Caki2 (cell line): ENCODE data around the gene CRADD. TPM values are rescaled to one million over a fixed set of nuclear protein-coding genes. Genes with fewer than 3 reads are reported as not detected.
A peak's percentile ranks its signal among the peaks of the same experiment; 100 is the strongest.
"Not testable (repeated sequence)": the region's sequence is repeated elsewhere in the genome, so short reads cannot be mapped to it uniquely, and the experiment has no call there.

Source experiments
- DNase-seq: peaks from one replicate; pipeline ENCODE4 v3.0.0-alpha.2; 2015; ENCODE audit warnings: low read depth
- in situ Hi-C: cut with HindIII; loops from 2 replicates; pipeline ENCODE4 v1.10.0; 2016; ENCODE audit warnings: low sequenced_read_pairs, low pct_unique_long_range_greater_than_20kb, mixed read lengths
- total RNA-seq: library from RNA; depleted of rRNA; stranded (reverse); fragments of >200 nt; shearing (Covaris generic); gene quantifications from 2 replicates; pipeline ENCODE4 v1.2.3, GENCODE V29; 2014; ENCODE audit warnings: low replicate concordance

CRADD gene
- total RNA-seq, 1 experiment from 2014 or later: 15.4 TPM

- in situ Hi-C loops: no loop called here
- no peak for DNase-seq
Observed at GRCh38 chr12:93762912-93763553, 85.9 kb downstream of the CRADD start.

GRCh38 chr12:93763746-93764147, 86.6 kb downstream of the CRADD start:
- no peak for DNase-seq
- in situ Hi-C loops: no loop called here

GRCh38 chr12:93766371-93766770, 89.2 kb downstream of the CRADD start:
- DNase-seq: no peak
- in situ Hi-C loops: no loop called here

GRCh38 chr12:93766796-93767523, 89.8 kb downstream of the CRADD start:
- DNase-seq: peak; percentile 15
- in situ Hi-C loops: no loop called here

GRCh38 chr12:93767524-93767863, 90.3 kb downstream of the CRADD start:
- no peak for DNase-seq
- in situ Hi-C loops: no loop called here

- no peak for DNase-seq
- in situ Hi-C loops: no loop called here
Observed at GRCh38 chr12:93772003-93772700, 95.0 kb downstream of the CRADD start.

- no peak for DNase-seq
- in situ Hi-C loops: no loop called here
Observed at GRCh38 chr12:93773122-93773871, 96.1 kb downstream of the CRADD start.

GRCh38 chr12:93776581-93777018, 99.4 kb downstream of the CRADD start:
- in situ Hi-C loops: no loop called here
- no peak for DNase-seq

GRCh38 chr12:93777254-93777653, 100.1 kb downstream of the CRADD start:
- in situ Hi-C loops: no loop called here

GRCh38 chr12:93778306-93778705, 101.1 kb downstream of the CRADD start:
- DNase-seq: no peak

More at GRCh38 chr12:93777254-93777653, 100.1 kb downstream of the CRADD start:
- no peak for DNase-seq

GRCh38 chr12:93778766-93779165, 101.6 kb downstream of the CRADD start:
- DNase-seq: no peak
- in situ Hi-C loops: no loop called here

More at GRCh38 chr12:93778306-93778705, 101.1 kb downstream of the CRADD start:
- in situ Hi-C loops: no loop called here

- in situ Hi-C loops: no loop called here
- DNase-seq: no peak
Observed at GRCh38 chr12:93780101-93780641, 103.0 kb downstream of the CRADD start.

GRCh38 chr12:93780886-93781285, 103.7 kb downstream of the CRADD start:
- in situ Hi-C loops, DNase-seq: not testable (repeated sequence)

GRCh38 chr12:93781961-93782360, 104.8 kb downstream of the CRADD start:
- in situ Hi-C loops, DNase-seq: not testable (repeated sequence)

- in situ Hi-C loops: no loop called here
- DNase-seq: no peak
Observed at GRCh38 chr12:93782853-93783252, 105.7 kb downstream of the CRADD start.

GRCh38 chr12:93783832-93784231, 106.7 kb downstream of the CRADD start:
- in situ Hi-C loops: no loop called here
- no peak for DNase-seq

- in situ Hi-C loops: no loop called here
Observed at GRCh38 chr12:93784339-93785086, 107.3 kb downstream of the CRADD start.

More at GRCh38 chr12:93784339-93785086, 107.3 kb downstream of the CRADD start:
- peak; percentile 56 for DNase-seq
